GM18511 (cell line): ENCODE results near the gene SNRNP35.
"Not testable (repeated sequence)": the region's sequence is repeated elsewhere in the genome, so short reads cannot be mapped to it uniquely, and the experiment has no call there.

ENCODE experiments used
- ATAC-seq: cut with Tn5 transposase; IDR thresholded peaks from one replicate; pipeline ENCODE4 v1.9.1; 2021; ENCODE audit warnings: mild to moderate bottlenecking, moderate library complexity; ENCODE audit not compliant: unreplicated experiment

SNRNP35 gene

DNA sequence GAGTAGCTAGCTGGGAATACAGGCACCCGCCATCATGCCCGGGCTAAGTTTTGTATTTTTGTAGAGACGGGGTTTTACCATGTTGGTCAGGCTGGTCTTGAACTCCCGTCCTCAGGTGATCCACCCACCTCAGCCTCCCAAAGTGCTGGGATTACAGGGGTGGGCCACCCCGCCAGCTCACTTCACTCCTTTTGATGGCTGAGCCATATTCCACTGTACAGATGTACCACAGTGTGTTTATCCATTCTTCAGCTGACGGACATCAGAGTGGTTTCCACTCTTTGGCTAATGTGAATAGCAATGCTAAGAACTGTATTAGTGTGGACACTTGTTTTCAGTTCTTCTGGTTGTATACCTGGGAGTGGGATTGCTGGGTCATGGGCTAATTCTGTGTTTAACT is 29.5 kb downstream of the SNRNP35 start:
- ATAC-seq, result no peak

- ATAC-seq, result no peak
These were observed 30.7 kb downstream of the SNRNP35 start for GRCh38 chr12:123488539-123489230.

DNA sequence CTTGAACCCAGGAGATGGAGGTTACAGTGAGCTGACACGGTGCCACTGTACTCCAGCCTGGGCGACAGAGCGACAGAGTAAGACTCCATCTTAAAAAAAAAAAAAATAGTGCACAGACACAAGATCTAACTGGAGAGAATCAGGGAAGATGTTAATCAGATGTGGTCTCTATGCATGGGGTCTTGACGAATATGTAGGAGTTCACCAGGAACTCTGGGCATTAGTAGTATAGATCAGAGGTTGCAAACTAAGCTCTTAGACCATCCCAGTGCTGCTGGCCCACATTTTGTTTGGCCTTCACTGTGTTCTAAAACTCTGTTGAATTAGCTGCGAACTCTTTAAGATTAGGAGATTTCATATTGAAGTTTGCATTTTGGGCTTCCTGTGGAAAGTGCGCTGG is 31.6 kb downstream of the SNRNP35 start:
- no peak for ATAC-seq

DNA sequence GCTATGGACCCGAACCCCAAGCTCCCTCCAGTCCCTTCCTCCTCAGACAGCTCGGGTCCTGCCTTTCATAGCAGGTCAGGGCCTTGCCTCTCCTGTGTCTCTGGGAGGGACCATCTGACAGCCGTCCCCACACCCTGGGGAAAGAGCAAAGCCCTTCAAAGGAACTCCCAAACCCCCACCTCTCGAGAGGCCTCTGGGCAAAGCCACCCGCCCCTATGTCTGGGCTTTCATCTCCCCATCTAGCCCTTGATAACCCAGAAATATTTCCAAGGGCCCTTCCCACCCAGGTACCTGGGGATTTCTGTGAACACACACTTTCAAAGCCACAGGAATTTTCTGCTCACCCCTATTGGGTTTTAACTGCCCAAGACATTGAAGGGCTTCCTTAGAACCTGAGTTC is 32.1 kb downstream of the SNRNP35 start:
- ATAC-seq, result no peak

- ATAC-seq, result no peak
These were observed 33.1 kb downstream of the SNRNP35 start for GRCh38 chr12:123491056-123491455.

GRCh38 chr12:123491481-123491880 is 33.5 kb downstream of the SNRNP35 start:
- no peak for ATAC-seq

DNA sequence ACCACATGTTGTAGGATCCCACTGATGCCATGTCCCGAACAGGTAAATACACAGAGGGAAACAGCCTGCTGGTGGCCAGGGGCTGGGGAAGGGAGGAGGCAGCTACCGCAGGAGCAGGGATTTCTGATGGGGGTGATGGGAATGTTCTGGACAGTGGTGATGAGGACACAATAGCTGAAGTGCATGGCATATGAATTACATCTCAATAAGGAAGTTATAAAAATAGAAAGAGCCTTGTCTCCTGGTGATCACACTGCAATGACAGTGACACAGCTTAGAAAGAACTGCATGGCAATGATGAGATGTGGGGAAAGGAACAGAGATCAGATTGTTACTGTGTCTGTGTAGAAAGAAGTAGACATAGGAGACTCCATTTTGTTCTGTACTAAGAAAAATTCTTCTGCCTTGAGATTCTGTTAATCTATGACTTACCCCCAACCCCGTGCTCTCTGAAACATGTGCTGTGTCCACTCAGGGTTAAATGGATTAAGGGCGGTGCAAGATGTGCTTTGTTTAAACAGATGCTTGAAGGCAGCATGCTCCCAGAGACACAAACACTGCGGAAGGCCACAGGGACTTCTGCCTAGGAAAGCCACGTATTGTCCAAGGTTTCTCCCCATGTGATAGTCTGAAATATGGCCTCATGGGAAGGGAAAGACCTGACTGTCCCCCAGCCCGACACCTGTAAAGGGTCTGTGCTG is 34.5 kb downstream of the SNRNP35 start:
- ATAC-seq, result not testable (repeated sequence)

GRCh38 chr12:123494124-123494851 is 36.3 kb downstream of the SNRNP35 start:
- no peak for ATAC-seq

DNA sequence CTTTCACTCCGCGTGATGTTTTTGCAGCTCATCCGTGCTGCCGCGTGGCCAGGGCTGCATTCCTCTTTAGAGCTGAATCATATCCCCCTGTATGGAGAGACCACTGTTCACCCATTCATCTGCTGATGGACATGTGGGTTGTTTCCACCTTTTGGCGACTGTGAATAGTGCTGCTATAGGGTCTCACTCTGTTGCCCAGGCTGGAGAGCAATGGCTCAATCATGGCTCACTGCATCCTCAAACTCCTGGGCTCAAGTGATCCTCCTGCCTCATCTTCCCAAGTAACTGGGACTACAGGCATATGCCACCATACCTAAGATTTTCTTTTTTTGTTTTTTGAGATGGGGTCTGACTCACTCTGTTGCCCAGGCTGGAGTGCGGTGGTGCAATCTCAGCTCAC is 39.1 kb downstream of the SNRNP35 start:
- no peak for ATAC-seq

DNA sequence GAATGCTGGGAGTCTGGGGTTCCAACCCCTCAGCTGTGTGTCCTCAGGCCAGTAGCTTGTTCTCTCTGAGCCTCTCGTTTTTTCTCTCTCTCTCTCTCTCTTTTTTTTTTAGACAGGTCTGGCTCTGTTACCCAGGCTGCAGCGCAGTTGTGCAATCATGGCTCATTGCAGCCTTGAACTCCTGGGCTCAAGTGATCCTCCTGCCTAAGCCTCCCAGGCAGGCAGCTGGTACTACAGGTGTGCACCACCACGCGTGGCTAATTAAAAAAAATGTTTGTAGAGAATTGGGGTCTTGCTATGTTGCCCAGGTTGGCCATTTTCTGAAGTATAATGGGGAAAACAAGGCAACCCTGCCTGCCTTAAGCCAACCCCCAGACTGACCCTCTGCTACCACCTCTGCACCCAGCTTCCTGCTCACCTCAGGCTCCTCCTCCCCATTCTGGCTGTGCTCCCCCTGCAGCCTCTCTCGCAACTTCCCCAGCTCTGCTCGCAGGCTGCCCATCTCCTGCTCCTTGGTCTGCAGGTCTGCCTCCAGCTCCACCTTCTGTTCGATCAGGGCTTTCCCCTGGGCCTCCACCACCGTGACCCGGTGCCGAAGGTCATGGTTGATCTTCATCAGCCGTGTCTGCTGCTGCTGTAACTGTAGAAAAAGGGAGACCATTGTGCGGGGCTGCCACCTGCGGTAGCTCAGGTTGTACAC is 40.3 kb downstream of the SNRNP35 start:
- no peak for ATAC-seq

DNA sequence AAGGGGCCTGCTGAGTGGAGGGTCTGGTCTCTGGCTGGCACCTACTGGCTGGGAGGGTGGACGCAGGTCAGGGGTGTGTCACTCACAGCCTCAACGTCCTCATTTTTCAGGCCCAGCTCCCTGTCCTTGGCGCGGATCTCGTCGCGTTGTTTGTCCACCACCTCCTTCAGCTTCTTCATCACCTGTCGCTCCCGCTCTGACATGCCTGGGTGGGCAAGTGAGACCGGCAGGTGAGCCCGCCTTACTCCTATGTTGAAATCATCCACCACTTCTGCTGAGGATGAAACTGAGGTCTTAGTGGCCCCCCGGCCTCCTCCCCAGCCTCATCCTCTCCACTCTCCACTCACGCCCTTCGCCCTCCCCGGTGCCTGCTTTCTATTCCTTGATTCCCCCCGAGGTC is 41.4 kb downstream of the SNRNP35 start:
- no peak for ATAC-seq

DNA sequence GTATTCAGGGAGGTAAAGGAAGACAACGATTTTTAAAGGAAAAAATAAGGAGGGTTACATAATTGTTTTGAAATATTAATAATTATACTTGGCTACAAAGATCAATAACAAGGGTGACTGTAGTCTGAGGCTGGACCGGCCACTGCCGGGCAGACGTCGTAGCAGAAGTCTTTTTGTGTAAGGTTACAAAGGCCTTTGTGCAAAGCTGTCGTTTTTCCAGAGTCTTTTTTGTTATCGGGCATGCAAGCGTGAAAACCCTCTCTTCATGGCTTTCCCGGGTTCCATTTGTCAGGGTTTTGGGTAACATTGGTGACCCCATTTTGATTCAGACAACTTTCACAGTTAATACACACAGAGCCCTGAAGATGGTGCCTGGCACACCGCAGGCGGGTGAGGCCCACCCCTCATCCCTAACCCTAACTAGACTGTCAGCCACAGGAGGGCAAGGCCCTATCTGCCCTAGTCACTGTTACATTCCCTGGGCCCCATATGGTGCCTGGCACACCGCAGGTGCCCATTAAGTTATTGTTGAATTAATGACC is 44.3 kb downstream of the SNRNP35 start:
- no peak for ATAC-seq

DNA sequence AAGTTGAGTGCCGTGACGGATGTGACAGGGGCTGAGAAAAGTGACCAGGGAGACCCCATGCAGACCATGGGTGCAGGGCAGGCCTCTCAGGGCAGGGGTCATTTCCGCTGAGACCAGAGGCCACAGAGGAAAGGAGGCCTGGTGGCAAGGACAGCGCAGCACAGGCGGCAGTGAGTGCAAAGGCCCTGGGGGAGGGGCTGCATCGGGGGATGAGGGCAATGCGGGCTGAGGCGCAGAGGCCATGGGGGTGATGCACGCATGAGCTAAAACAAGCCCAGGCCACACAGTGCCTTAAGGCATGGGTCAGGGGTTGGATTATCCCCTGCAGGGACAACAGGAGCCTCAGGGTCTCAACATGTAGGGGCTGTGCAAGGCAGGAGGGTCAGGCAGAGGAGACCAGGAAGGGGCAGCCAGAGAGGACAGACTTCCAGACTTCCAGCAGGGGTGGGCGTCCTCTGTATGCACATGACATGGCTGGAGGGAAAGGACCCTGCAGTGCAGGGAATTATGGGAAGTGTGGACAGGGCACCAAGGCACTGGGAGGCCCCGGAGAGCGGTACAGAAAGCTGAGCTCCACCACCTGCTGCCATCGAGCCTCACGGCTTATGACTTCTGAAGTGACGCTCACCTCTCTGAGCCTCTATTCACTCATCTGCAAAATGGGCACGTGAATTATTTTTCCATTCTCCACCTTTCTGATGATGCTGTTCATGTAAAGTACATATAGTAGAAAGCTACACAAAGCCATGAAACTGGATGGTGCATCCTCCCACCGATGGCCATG is 48.3 kb downstream of the SNRNP35 start:
- no peak for ATAC-seq

GRCh38 chr12:123506843-123507236 is 48.9 kb downstream of the SNRNP35 start:
- no peak for ATAC-seq

DNA sequence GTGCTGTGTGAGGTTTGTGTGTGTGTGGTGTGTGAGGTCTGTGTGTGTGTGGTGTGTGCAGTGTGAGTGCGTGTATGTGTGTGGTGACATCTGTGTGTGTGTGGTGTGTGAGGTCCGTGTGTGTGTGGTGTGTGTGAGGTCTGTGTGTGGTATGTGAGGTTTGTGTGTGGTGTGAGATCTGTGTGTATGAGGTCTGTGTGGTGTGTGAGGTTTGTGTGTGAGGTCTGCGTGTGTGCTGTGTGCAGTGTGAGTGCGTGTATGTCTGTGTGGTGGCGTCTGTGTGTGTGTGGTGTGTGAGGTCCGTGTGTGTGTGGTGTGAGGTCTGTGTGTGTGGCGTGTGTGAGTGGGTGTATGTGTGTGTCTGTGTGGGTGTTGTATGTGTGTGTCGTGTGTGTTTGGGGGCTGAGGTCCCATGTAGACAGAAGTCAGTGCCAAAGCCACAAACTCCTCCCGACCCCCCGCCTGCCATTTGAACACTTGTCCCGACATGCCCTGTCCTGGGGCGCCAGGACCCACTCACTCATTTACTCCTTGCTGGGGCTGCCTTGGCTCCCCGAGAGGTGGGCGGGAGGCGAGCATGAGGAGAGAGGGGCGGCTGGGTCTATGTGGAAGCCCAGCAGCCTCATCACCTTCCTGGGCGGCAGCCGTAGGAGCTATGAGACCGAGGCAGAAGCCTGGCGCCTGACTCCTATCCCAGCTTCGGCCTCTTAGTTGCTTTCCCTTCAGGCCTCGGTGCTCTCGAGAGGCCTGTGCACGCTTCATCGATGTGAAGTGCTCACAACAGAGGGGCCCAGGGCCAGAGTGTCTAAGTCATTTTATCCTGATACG is 55.1 kb downstream of the SNRNP35 start:
- no peak for ATAC-seq

DNA sequence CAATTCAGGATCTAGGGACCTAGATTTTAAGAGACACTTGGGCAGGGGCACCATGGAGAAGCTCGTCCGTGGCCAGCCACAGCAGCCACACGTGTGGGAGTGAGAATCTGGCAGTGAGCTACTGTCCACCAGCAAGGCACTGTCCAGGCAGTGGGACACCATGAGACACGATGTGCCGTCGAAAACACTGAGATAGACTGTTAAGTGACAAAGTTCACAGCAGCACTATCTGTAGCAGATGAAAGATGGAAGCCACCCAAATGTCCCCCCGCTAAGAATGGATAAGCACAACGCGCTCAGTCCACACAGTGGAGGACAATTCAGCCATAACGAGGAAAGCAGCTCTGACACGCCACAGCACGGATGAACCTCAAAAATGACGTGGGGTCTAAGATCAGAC is 55.9 kb downstream of the SNRNP35 start:
- no peak for ATAC-seq

DNA sequence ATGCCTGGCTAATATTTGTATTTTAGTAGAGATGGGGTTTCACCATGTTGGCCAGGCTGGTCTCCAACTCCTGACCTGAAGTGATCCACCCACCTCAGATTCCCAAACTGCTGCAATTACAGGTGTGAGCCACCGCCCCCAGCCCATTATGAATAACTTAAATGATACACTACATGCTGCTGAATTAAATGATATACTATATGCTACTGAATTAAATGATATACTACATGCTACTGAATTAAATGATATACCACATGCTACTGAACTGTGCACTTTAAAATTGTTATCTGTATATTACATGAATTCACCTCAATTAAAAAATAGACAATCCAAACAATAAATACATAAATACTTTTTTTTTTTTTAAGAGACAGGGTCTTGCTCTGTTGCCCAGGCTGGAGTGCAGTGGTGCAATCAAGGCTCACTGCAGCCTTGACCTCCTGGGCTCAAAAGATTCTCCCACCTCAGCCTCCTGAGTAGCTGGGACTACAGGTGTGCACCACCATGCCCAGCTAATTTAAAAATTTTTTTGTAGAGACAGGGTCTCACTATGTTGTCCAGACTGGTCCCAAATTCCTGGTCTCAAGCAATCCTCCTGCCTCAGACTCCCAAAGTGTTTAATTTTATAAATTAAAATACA is 56.8 kb downstream of the SNRNP35 start:
- ATAC-seq, result not testable (repeated sequence)

DNA sequence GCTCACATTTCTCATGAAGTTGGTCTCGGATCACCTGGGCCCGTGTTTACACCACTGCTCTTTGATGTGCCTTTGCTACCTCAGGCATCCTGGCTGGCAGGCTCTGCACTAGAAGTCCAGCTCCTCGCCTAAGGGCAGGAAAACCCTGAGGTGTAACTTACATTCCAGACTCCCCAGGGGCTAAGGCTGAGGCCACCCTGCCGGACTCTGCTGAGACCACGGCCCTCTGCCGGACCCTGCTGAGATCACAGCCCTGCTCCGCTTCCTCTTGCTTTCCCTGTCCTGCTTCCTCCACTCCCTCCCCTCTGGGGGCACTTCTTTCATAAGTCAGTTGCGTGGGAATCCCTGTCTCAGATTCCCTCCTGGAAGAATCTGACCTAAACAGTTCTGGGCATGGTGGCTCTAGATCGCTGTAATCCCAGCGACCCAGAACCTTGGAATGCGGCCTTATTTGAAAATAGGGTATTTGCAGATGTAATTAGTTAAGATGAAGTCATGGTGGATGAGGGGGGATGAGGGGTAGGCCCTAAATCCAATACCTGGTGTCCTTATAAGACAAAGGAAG is 58.4 kb downstream of the SNRNP35 start:
- no peak for ATAC-seq
